HG02943 (cell line): ENCODE measurements around the gene TGM3.

ENCODE experiments used
- ATAC-seq: cut with Tn5 transposase; IDR thresholded peaks from one replicate; pipeline ENCODE4 v1.9.1; 2021; ENCODE audit warnings: mild to moderate bottlenecking, low read depth, moderate library complexity; ENCODE audit not compliant: unreplicated experiment

Gene TGM3

GRCh38 chr20:2305029-2305428 lies 9.2 kb downstream of the TGM3 start:
- no peak for ATAC-seq

GRCh38 chr20:2305479-2305878 lies 9.7 kb downstream of the TGM3 start:
- no peak for ATAC-seq

GRCh38 chr20:2305946-2306345 lies 10.1 kb downstream of the TGM3 start:
- no peak for ATAC-seq

GRCh38 chr20:2307136-2307535 lies 11.3 kb downstream of the TGM3 start:
- no peak for ATAC-seq

- no peak for ATAC-seq
Measured at GRCh38 chr20:2311329-2311728, 15.5 kb downstream of the TGM3 start.

- ATAC-seq, result no peak
Measured at GRCh38 chr20:2312876-2313275, 17.1 kb downstream of the TGM3 start.

- no peak for ATAC-seq
Measured at GRCh38 chr20:2313316-2313715, 17.5 kb downstream of the TGM3 start.

GRCh38 chr20:2314759-2315439 lies 19.1 kb downstream of the TGM3 start:
- no peak for ATAC-seq

GRCh38 chr20:2315440-2315778 lies 19.6 kb downstream of the TGM3 start:
- no peak for ATAC-seq

- no peak for ATAC-seq
Measured at GRCh38 chr20:2316847-2317495, 21.2 kb downstream of the TGM3 start.

GRCh38 chr20:2320813-2321658 lies 25.2 kb downstream of the TGM3 start:
- ATAC-seq, result no peak

- ATAC-seq, result no peak
Measured at GRCh38 chr20:2323051-2323450, 27.2 kb downstream of the TGM3 start.

- ATAC-seq, result no peak
Measured at GRCh38 chr20:2326046-2326445, 30.2 kb downstream of the TGM3 start.

GRCh38 chr20:2327620-2328555 lies 32.1 kb downstream of the TGM3 start:
- no peak for ATAC-seq

- ATAC-seq, result no peak
Measured at GRCh38 chr20:2329286-2329685, 33.5 kb downstream of the TGM3 start.

GRCh38 chr20:2330090-2330695 lies 34.4 kb downstream of the TGM3 start:
- ATAC-seq, result no peak

GRCh38 chr20:2331106-2331505 lies 35.3 kb downstream of the TGM3 start:
- no peak for ATAC-seq

GRCh38 chr20:2331901-2332565 lies 36.2 kb downstream of the TGM3 start:
- no peak for ATAC-seq

GRCh38 chr20:2332711-2333110 lies 36.9 kb downstream of the TGM3 start:
- no peak for ATAC-seq

GRCh38 chr20:2333821-2334220 lies 38.0 kb downstream of the TGM3 start:
- ATAC-seq, result no peak
